Upper lobe of left lung (tissue), 4 donors: ENCODE data around the gene CFAP92.

Source experiments
- EP300 ChIP-seq, 4 donors: sonication (generic); formaldehyde crosslinking; IDR thresholded peaks; one replicate each; pipeline ENCODE4 v1.5.1; 2017; ENCODE audit warnings: antibody characterized with exemption in 4 of 4, control low read depth in 2 of 4
- POLR2A ChIP-seq, 4 donors: fragments of 450-650 bp; IDR thresholded peaks; one replicate each; pipeline ENCODE4 v1.5.1; 2016 to 2017; ENCODE audit warnings: antibody characterized with exemption in 4 of 4, mild to moderate bottlenecking in 2 of 4
- TF ChIP-seq, protein P1 (sequence below), 6 experiments: fragments of 450-650 bp in 4 of 6; fragments of 200-600 bp in 2 of 6; sonication (generic) in 2 of 6; IDR thresholded peaks; one replicate each; pipeline ENCODE4 v1.5.1; 2016 to 2019; ENCODE audit warnings: antibody characterized with exemption in 6 of 6

DNA sequence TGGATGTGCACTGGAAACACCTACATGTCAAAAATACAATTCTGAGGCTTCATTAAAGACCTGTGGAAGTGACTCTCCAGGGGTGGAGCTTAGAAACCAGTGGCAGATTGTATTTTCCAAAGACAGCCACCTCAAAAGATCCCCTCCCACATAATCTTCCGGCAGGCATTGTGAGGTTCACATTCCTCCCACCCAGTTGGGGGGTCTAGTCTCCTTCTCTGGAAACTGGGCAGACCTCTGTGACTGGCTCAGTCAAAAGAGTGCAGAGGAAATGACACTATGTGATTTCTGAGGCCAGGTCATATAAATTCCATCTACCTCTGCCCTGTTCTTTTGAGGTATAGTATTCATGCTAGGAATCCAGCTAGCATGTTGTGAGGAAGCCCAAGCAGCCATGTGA lies 1.9 kb upstream of the CFAP92 start:
- TF ChIP-seq, protein P1, sequence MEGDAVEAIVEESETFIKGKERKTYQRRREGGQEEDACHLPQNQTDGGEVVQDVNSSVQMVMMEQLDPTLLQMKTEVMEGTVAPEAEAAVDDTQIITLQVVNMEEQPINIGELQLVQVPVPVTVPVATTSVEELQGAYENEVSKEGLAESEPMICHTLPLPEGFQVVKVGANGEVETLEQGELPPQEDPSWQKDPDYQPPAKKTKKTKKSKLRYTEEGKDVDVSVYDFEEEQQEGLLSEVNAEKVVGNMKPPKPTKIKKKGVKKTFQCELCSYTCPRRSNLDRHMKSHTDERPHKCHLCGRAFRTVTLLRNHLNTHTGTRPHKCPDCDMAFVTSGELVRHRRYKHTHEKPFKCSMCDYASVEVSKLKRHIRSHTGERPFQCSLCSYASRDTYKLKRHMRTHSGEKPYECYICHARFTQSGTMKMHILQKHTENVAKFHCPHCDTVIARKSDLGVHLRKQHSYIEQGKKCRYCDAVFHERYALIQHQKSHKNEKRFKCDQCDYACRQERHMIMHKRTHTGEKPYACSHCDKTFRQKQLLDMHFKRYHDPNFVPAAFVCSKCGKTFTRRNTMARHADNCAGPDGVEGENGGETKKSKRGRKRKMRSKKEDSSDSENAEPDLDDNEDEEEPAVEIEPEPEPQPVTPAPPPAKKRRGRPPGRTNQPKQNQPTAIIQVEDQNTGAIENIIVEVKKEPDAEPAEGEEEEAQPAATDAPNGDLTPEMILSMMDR (IDR thresholded peaks at IDR 0.05): no peak
- TF ChIP-seq POLR2A (IDR thresholded peaks at IDR 0.05) (no peak), EP300 (IDR thresholded peaks at IDR 0.05) (no peak)
